GM12878 (cell line): ENCODE results near the gene DOHH. TPM values are rescaled to one million over a fixed set of nuclear protein-coding genes. Genes with fewer than 3 reads are reported as not detected.

ENCODE experiments used
- ATAC-seq: fragments of 200-7000 bp; cut with Tn5 transposase; 3 replicates; pipeline ENCODE4 v1.9.1; 2020; ENCODE audit warnings: mild to moderate bottlenecking, moderate library complexity
- BruUV-seq: library from RNA; stranded (reverse); fragments of 400-500 nt; replicated peaks from 2 replicates; lab custom pipeline; 2021; lab: Mats Ljungman, UMichigan
- CTCF ChIA-PET: fragments of 300-600 bp; sonication (Branson Sonifier 250); formaldehyde crosslinking; extraction: SDS; loops from one replicate; lab custom pipeline; 2021; ENCODE audit warnings: inconsistent platforms; lab: Yijun Ruan, JAX
- POLR2A ChIA-PET: fragments of 350-600 bp; formaldehyde crosslinking; extraction: SDS; loops from one replicate; lab custom pipeline; 2021; ENCODE audit warnings: inconsistent platforms; lab: Charles Lee
- RAD21 ChIA-PET: fragments of 300-600 bp; sonication (Branson Sonifier 250); formaldehyde crosslinking; loops from one replicate; lab custom pipeline; 2023; ENCODE audit warnings: antibody characterized with exemption; ENCODE audit not compliant: unreplicated experiment; lab: Charles Lee
- SMC1A ChIA-PET: fragments of 300-600 bp; sonication (Branson Sonifier 250); formaldehyde crosslinking; loops from one replicate; lab custom pipeline; 2023; ENCODE audit not compliant: unreplicated experiment, uncharacterized antibody; lab: Charles Lee
- DNase-seq: peaks from one replicate; pipeline ENCODE4 v3.0.0-alpha.2; 2011; ENCODE audit warnings: low read depth, low spot score
- FAIRE-seq: peaks from 3 replicates; lab custom pipeline; 2011; peaks lifted over from hg19 to GRCh38; lab: Jason Lieb, UNC
- H2AFZ ChIP-seq: 2 replicates; pipeline ENCODE4 v1.6.0; 2011; ENCODE audit warnings: low read depth, low read length, control low read depth; ENCODE audit not compliant: control insufficient read depth
- H3K27ac ChIP-seq: 2 replicates; pipeline ENCODE4 v1.5.1; 2011; ENCODE audit warnings: control low read depth; ENCODE audit not compliant: control insufficient read depth, insufficient read depth
- H3K27me3 ChIP-seq, 2 experiments: replicated peaks in 1 of 2; 2 replicates each; pipeline versions ENCODE4 v1.6.0 to v1.6.1; 2011; ENCODE audit warnings: low read length in 1 of 2; ENCODE audit not compliant: control insufficient read depth in 2 of 2, insufficient read depth in 2 of 2
- H3K36me3 ChIP-seq, 2 experiments: 2 replicates each; pipeline ENCODE4 v1.5.1; 2011; ENCODE audit warnings: low read length in 1 of 2; ENCODE audit not compliant: control insufficient read depth in 2 of 2, insufficient read depth in 2 of 2
- H3K4me1 ChIP-seq: 2 replicates; pipeline ENCODE4 v1.6.1; 2011; ENCODE audit warnings: mild to moderate bottlenecking, low read length, moderate library complexity, mixed read lengths; ENCODE audit not compliant: control insufficient read depth, insufficient read depth
- H3K4me2 ChIP-seq: 2 replicates; pipeline ENCODE4 v1.6.0; 2011; ENCODE audit warnings: control low read depth; ENCODE audit not compliant: control insufficient read depth, insufficient read depth
- H3K4me3 ChIP-seq: fragments of 200-600 bp; sonication (generic); 2 replicates; pipeline ENCODE4 v1.5.1; 2016
- H3K79me2 ChIP-seq: 2 replicates; pipeline ENCODE4 v1.6.0; 2011; ENCODE audit warnings: low read length; ENCODE audit not compliant: control insufficient read depth, insufficient read depth
- H3K9ac ChIP-seq: 2 replicates; pipeline ENCODE4 v1.8.0; 2011; ENCODE audit warnings: low read length, control low read depth, mixed read lengths; ENCODE audit not compliant: control insufficient read depth, insufficient read depth
- H3K9me3 ChIP-seq: replicated peaks from 3 replicates; pipeline ENCODE4 v1.5.1; 2011; ENCODE audit warnings: mild to moderate bottlenecking, low read length; ENCODE audit not compliant: control insufficient read depth, insufficient read depth
- H4K20me1 ChIP-seq: 2 replicates; pipeline ENCODE4 v1.6.0; 2011; ENCODE audit not compliant: control insufficient read depth, insufficient read depth
- CEBPZ ChIP-seq: fragments of 150-350 bp; IDR thresholded peaks from 2 replicates; pipeline ENCODE4 v1.6.1; 2016; ENCODE audit warnings: low read depth, low read length
- ETV6 ChIP-seq, 2 experiments: fragments of 450-650 bp in 1 of 2; IDR thresholded peaks in 1 of 2; conservative IDR thresholded peaks in 1 of 2; 2 replicates each; pipeline ENCODE4 v1.6.1; 2014; ENCODE audit warnings: antibody characterized with exemption in 1 of 2, borderline replicate concordance in 1 of 2, low read depth in 1 of 2, mild to moderate bottlenecking in 1 of 2, moderate library complexity in 1 of 2
- HCFC1 ChIP-seq: fragments of 150-350 bp; IDR thresholded peaks from 2 replicates; pipeline ENCODE4 v1.6.1; 2014; ENCODE audit warnings: low read length
- IKZF2 ChIP-seq, 2 experiments: fragments of 450-650 bp; IDR thresholded peaks; 2 replicates each; pipeline ENCODE4 v1.6.1; 2017; ENCODE audit warnings: mild to moderate bottlenecking in 2 of 2, moderate library complexity in 2 of 2
- RB1 ChIP-seq: fragments of 450-650 bp; formaldehyde crosslinking; IDR thresholded peaks from 2 replicates; pipeline ENCODE4 v1.6.1; 2017; ENCODE audit warnings: mild to moderate bottlenecking, borderline replicate concordance
- SUPT20H ChIP-seq: IDR thresholded peaks from 2 replicates; pipeline ENCODE4 v1.6.1; 2011; ENCODE audit warnings: low read depth, mild to moderate bottlenecking, low read length, moderate library complexity, borderline replicate concordance; ENCODE audit not compliant: control insufficient read depth
- TARDBP ChIP-seq: IDR thresholded peaks from 2 replicates; pipeline ENCODE4 v1.6.1; 2016; ENCODE audit warnings: borderline replicate concordance
- YBX1 ChIP-seq: fragments of 450-650 bp; IDR thresholded peaks from 2 replicates; pipeline ENCODE4 v1.6.1; 2016; ENCODE audit warnings: antibody characterized with exemption
- ZNF24 ChIP-seq: fragments of 450-650 bp; IDR thresholded peaks from 2 replicates; pipeline ENCODE4 v1.6.1; 2017; ENCODE audit warnings: antibody characterized with exemption, mild to moderate bottlenecking
- ZNF274 ChIP-seq: IDR thresholded peaks from one replicate; pipeline ENCODE4 v1.8.0; 2011; ENCODE audit not compliant: insufficient read length, insufficient read depth
- WGBS: methylation state at CpG from one replicate; pipeline ENCODE4 v1.1.6; 2016; ENCODE audit warnings: low lambda C conversion rate; ENCODE audit not compliant: insufficient replicate concordance, insufficient coverage; ENCODE audit errors: missing lambda C conversion rate; 5-methylcytosine and 5-hydroxymethylcytosine counted together
- in situ Hi-C: fragments of 300-500 bp; cut with MboI; formaldehyde crosslinking; loops from 9 replicates; pipeline ENCODE4 v1.14.3; 2018; ENCODE audit warnings: mixed read lengths
- intact Hi-C: fragments of 100-400 bp; cut with micrococcal nuclease; formaldehyde crosslinking; loops from one replicate; pipeline ENCODE4 v1.14.2; 2022; ENCODE audit not compliant: unreplicated experiment
- polyA plus RNA-seq, 11 experiments: library from polyadenylated mRNA; depleted of rRNA in 4 of 11; unstranded in 6 of 11; stranded (reverse) in 5 of 11; fragments of >200 nt; fragmentation: Nextera tagmentation in 4 of 11; fragmentation: Illumina TruSeq in 1 of 11; extraction: Ambion mirVana in 4 of 11; extraction: Trizol in 1 of 11; gene quantifications; 1 replicate in 1 of 11; 2 replicates in 10 of 11; pipeline versions ENCODE4 v1.2.1 to v1.2.3, GENCODE V29; 2011 to 2016; ENCODE audit warnings: inconsistent platforms in 2 of 11, missing spikeins in 2 of 11, low read depth in 1 of 11
- total RNA-seq, 4 experiments: library from RNA; depleted of rRNA in 3 of 4; stranded (reverse); fragments of >200 nt in 3 of 4; fragmentation: Illumina TruSeq in 1 of 4; extraction: Trizol in 1 of 4; gene quantifications; 2 replicates each; pipeline versions ENCODE4 v1.2.1 to v1.2.3, GENCODE V29; 2013 to 2021
- TF ChIP-seq, protein P1 (sequence below): IDR thresholded peaks from 2 replicates; pipeline ENCODE4 v1.6.1; 2011; ENCODE audit warnings: borderline replicate concordance, low read depth, mild to moderate bottlenecking, moderate library complexity, low read length; ENCODE audit not compliant: insufficient read depth, poor library complexity, severe bottlenecking

DOHH gene
- total and polyA plus RNA-seq, 10 of the 15 experiments (the other 5 are each of a cell fraction or from before 2014, with no cell fraction given) = 0.11 to 28.6 (median 11.7) TPM

- H3K79me2 ChIP-seq = no peaks in the 10 kb centered on the region
- BruUV-seq = no TSS peak
- intact Hi-C loops = no loop called here
- FAIRE-seq (peak; percentile 66), ATAC-seq (no peak), DNase-seq (no peak)
- H2AFZ ChIP-seq = no peak overlapping the region
- H3K9ac ChIP-seq = no peak overlapping the region
- SMC1A ChIA-PET = no interaction called here
- H3K4me1 ChIP-seq = no peaks in the 10 kb centered on the region
- CTCF ChIA-PET = no interaction called here
- H3K4me2 ChIP-seq = no peak overlapping the region
- TF ChIP-seq IKZF2 (IDR thresholded peaks at IDR 0.05) = no peak
- no peak for TF ChIP-seq RB1
- in situ Hi-C loops = no loop called here
- WGBS = 74% methylated on average over 7 of the region's 7 CpGs
- no peaks in the 10 kb centered on the region for H4K20me1 ChIP-seq
- no peak overlapping the region for H3K27ac ChIP-seq
- POLR2A ChIA-PET = no interaction called here
- no peaks in the 10 kb centered on the region for H3K27me3 ChIP-seq
- no peaks in the 10 kb centered on the region for H3K9me3 ChIP-seq
- H3K36me3 ChIP-seq = peaks cover 12 to 32% of the 10 kb centered on the region in 2 experiments; a peak in 3 of 4 replicates
- RAD21 ChIA-PET = no interaction called here
- H3K4me3 ChIP-seq = no peak overlapping the region
Measured at GRCh38 chr19:3455393-3455955, 45.0 kb downstream of the DOHH start.

DNA sequence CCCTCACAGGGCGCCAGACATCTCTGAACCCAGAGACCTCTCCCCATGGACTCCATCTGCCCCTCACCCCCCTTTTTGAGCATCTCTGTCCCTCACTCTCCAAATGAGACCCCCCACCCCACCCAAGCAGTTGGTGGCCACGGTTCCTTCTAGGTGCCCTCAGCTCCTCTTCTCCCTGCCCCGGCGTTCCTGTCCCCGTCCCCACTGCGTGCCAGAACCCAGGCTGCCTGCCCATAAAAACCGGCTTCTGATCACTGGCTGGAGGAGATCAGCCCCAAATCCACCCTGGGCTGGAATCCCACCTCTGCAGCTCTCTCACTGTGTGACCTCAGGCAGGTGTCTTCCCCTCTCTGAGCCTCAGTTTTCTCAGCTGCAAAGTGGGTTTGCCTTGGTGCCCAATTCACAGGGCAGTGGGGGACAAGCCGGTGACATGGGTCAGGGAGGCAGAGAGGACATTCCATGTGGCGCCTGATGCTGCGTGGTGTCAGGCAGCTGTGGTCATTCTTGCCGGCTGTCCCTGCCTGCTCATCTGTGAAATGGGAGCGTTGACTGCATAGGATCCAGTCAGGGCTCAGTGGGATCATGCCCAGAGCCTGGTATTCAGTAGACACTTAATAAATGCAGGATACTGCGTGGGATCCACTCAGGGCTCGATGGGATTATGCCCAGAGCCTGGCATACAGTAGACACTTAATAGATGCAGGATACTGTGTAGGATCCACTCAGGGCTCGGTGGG, 45.6 kb downstream of the DOHH start:
- BruUV-seq = no TSS peak
- Histone ChIP-seq H3K4me3 (no peak overlapping the region), H3K4me2 (no peak overlapping the region), H3K79me2 (no peaks in the 10 kb centered on the region), H3K9ac (no peak overlapping the region), H3K27me3 (no peaks in the 10 kb centered on the region), H3K9me3 (no peaks in the 10 kb centered on the region), H3K36me3 (peaks cover 12 to 32% of the 10 kb centered on the region in 2 experiments; a peak in 3 of 4 replicates), H3K4me1 (no peaks in the 10 kb centered on the region), H4K20me1 (no peaks in the 10 kb centered on the region), H2AFZ (no peak overlapping the region), H3K27ac (no peak overlapping the region)
- in situ Hi-C loops (no loop called here), intact Hi-C loops (no loop called here)
- DNase-seq = no peak
- ATAC-seq = no peak
- ChIA-PET RAD21 (no interaction called here), SMC1A (no interaction called here), POLR2A (no interaction called here), CTCF (no interaction called here)
- WGBS = 83% methylated on average over 14 of the region's 15 CpGs
- FAIRE-seq = no peak
- TF ChIP-seq, protein P1, sequence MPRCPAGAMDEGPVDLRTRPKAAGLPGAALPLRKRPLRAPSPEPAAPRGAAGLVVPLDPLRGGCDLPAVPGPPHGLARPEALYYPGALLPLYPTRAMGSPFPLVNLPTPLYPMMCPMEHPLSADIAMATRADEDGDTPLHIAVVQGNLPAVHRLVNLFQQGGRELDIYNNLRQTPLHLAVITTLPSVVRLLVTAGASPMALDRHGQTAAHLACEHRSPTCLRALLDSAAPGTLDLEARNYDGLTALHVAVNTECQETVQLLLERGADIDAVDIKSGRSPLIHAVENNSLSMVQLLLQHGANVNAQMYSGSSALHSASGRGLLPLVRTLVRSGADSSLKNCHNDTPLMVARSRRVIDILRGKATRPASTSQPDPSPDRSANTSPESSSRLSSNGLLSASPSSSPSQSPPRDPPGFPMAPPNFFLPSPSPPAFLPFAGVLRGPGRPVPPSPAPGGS = no peak
- TF ChIP-seq HCFC1 = no peak
- no peak for TF ChIP-seq ZNF274
- TF ChIP-seq ETV6 (conservative IDR thresholded peaks at IDR 0.05 in 1 of 2, IDR thresholded peaks at IDR 0.05 in 1 of 2; ENCODE audit: borderline replicate concordance in 1 of 2, low read depth in 1 of 2) = no peak
- no peak for TF ChIP-seq YBX1
- no peak for TF ChIP-seq TARDBP
- no peak for TF ChIP-seq ZNF24
- TF ChIP-seq CEBPZ = no peak
- no peak for TF ChIP-seq SUPT20H
